Measurements from ENCODE around the gene TRPM8. TPM values are rescaled to one million over a fixed set of nuclear protein-coding genes. Genes with fewer than 3 reads are reported as not detected.

The TRPM8 gene
- total and polyA plus RNA-seq, 8 donors: not detected

DNA sequence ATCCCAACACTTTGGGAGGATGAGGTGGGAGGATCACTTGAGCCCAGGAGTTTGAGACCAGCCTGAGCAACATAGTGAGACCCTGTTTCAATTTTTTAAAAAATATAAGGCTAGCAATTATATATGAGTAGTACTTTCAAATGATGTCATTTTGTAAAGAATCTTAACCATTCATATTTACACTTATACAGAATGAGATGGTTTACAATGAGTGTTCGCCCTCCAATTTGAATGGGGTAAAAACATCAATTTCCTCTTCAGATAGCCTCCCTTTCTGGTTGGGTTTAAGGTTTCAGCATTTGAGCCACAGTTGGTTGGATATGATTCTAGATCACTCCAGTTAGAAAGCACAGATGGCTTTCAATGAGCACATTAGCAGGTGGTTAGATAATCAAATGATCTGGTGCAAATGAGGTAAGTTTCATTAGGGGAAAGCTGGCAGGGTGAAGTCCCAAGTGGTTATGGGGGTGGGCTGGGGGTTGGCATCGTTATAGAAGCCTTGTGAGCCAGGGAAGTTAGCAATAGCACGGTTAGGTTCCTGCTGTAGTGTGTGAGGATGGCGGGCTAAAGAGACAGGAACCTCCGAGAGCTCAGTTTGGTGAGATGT is 63.9 kb downstream of the TRPM8 start:
- 86 to 93% (median 88%) methylated on average over 5 of the region's 5 CpGs for WGBS, 5 donors

GRCh38 chr2:233981574-233982420 is 64.6 kb downstream of the TRPM8 start:
- no peak for DNase-seq
- Histone ChIP-seq H3K27ac (no peak overlapping the region), H3K4me3 (no peak overlapping the region), H3K4me1 (peaks cover 0 to 6% (median 3%) of the 10 kb centered on the region in 4 donors), H3K9me3 (peaks cover 0 to 3% (median 0%) of the 10 kb centered on the region in 4 donors), H3K36me3 (no peaks in the 10 kb centered on the region), H3K27me3 (peaks cover 0 to 5% (median 0%) of the 10 kb centered on the region in 3 donors)
- TF ChIP-seq, protein P1, sequence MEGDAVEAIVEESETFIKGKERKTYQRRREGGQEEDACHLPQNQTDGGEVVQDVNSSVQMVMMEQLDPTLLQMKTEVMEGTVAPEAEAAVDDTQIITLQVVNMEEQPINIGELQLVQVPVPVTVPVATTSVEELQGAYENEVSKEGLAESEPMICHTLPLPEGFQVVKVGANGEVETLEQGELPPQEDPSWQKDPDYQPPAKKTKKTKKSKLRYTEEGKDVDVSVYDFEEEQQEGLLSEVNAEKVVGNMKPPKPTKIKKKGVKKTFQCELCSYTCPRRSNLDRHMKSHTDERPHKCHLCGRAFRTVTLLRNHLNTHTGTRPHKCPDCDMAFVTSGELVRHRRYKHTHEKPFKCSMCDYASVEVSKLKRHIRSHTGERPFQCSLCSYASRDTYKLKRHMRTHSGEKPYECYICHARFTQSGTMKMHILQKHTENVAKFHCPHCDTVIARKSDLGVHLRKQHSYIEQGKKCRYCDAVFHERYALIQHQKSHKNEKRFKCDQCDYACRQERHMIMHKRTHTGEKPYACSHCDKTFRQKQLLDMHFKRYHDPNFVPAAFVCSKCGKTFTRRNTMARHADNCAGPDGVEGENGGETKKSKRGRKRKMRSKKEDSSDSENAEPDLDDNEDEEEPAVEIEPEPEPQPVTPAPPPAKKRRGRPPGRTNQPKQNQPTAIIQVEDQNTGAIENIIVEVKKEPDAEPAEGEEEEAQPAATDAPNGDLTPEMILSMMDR (IDR thresholded peaks at IDR 0.05): no peak
- intact Hi-C loops (cut with DNase I; ENCODE audit: low total_unique reads): no loop called here
- WGBS, 5 donors: 78 to 87% (median 83%) methylated on average over 9 of the region's 9 CpGs

More for the DNA sequence above, 63.9 kb downstream of the TRPM8 start:
- Histone ChIP-seq H3K4me1 (peaks cover 0 to 10% (median 3%) of the 10 kb centered on the region in 4 donors), H3K27me3 (peaks cover 0 to 11% (median 0%) of the 10 kb centered on the region in 3 donors), H3K9me3 (peaks cover 0 to 3% (median 0%) of the 10 kb centered on the region in 4 donors), H3K27ac (no peak overlapping the region), H3K36me3 (no peaks in the 10 kb centered on the region), H3K4me3 (no peak overlapping the region)
- no peak for TF ChIP-seq EP300 (IDR thresholded peaks at IDR 0.05)
- DNase-seq: no peak
- intact Hi-C loops (cut with DNase I; ENCODE audit: low total_unique reads): no loop called here

GRCh38 chr2:233982421-233983121 is 65.4 kb downstream of the TRPM8 start:
- intact Hi-C loops (cut with DNase I; ENCODE audit: low total_unique reads): no loop called here
- no peak for DNase-seq
- no peaks in the 10 kb centered on the region for H3K4me1 ChIP-seq
- no peak overlapping the region for H3K4me3 ChIP-seq
- TF ChIP-seq POLR2AphosphoS5 (IDR thresholded peaks at IDR 0.05): no peak
- TF ChIP-seq, protein P1 (IDR thresholded peaks at IDR 0.05): no peak
- no peak for TF ChIP-seq EP300 (IDR thresholded peaks at IDR 0.05)
- TF ChIP-seq POLR2A (IDR thresholded peaks at IDR 0.05): no peak
- no peaks in the 10 kb centered on the region for H3K36me3 ChIP-seq
- H3K27me3 ChIP-seq: peaks cover 0 to 5% (median 0%) of the 10 kb centered on the region in 3 donors
- 83 to 88% (median 87%) methylated on average over 13 of the region's 13 CpGs for WGBS, 5 donors
- peaks cover 0 to 3% (median 0%) of the 10 kb centered on the region in 4 donors for H3K9me3 ChIP-seq
- H3K27ac ChIP-seq: no peak overlapping the region

DNA sequence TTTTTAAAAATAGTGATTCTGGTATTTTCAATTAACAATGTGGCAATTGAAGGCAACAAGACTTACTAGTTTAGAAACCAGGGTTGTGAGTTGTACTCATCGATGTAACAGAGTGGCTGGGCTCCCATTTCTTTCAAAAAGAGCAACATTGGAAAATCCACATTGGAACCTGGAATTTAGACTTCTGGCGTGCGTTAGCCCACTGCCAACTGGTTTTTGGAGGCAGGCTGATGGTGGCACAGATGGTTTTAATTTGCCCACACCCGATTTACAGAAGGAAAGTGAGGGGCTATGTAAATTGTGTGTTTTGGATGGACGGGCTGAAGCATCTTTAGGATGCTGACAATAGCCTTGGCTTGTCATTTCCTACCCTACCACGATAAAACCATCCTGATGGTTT is 66.3 kb downstream of the TRPM8 start:
- Histone ChIP-seq H3K36me3 (no peaks in the 10 kb centered on the region), H3K27me3 (peaks cover 0 to 5% (median 0%) of the 10 kb centered on the region in 3 donors), H3K4me3 (no peak overlapping the region), H3K4me1 (no peaks in the 10 kb centered on the region), H3K27ac (no peak overlapping the region), H3K9me3 (peaks cover 0 to 3% (median 0%) of the 10 kb centered on the region in 4 donors)
- WGBS, 5 donors: 86 to 92% (median 89%) methylated on average over 6 of the region's 6 CpGs
- intact Hi-C loops (cut with DNase I; ENCODE audit: low total_unique reads): no loop called here
- TF ChIP-seq, protein P1 (IDR thresholded peaks at IDR 0.05): no peak
- no peak for TF ChIP-seq POLR2A (IDR thresholded peaks at IDR 0.05)
- TF ChIP-seq POLR2AphosphoS5 (IDR thresholded peaks at IDR 0.05): no peak
- no peak for TF ChIP-seq EP300 (IDR thresholded peaks at IDR 0.05)
- no peak for DNase-seq

All from stomach (tissue), 9 donors.